HL-60 (cell line): Measurements from ENCODE around the gene INTS7.

Source experiments
- DNase-seq, 2 experiments: peaks; one replicate each; pipeline ENCODE4 v3.0.0-alpha.2; 2010 to 2020; ENCODE audit warnings: low read depth in 1 of 2, low spot score in 1 of 2
- H3K27ac ChIP-seq: fragments of 250-450 bp; sonication (Bioruptor Pico); replicated peaks from 2 replicates; pipeline ENCODE4 v1.5.1; 2020; ENCODE audit warnings: mild to moderate bottlenecking, moderate library complexity
- H3K27me3 ChIP-seq: fragments of 250-450 bp; sonication (Bioruptor Pico); 2 replicates; pipeline ENCODE4 v1.5.1; 2021; ENCODE audit warnings: mild to moderate bottlenecking, moderate library complexity; ENCODE audit not compliant: insufficient read depth, poor library complexity, severe bottlenecking
- H3K4me3 ChIP-seq: replicated peaks from 2 replicates; pipeline ENCODE4 v1.5.1; 2011; ENCODE audit warnings: mild to moderate bottlenecking, control low read depth, low read length; ENCODE audit not compliant: insufficient read depth
- GABPA ChIP-seq: IDR thresholded peaks from 2 replicates; pipeline ENCODE4 v1.6.1; 2012; ENCODE audit warnings: low read depth
- POLR2AphosphoS5 ChIP-seq: IDR thresholded peaks from 2 replicates; pipeline ENCODE4 v1.6.1; 2012; ENCODE audit warnings: low read depth
- SPI1 ChIP-seq: IDR thresholded peaks from 2 replicates; pipeline ENCODE4 v1.6.1; 2012; ENCODE audit warnings: low read depth, mild to moderate bottlenecking, borderline replicate concordance
- TF ChIP-seq, protein P1 (sequence below): IDR thresholded peaks from one replicate; pipeline ENCODE4 v1.5.1; 2011; ENCODE audit warnings: low read length, control low read depth, inconsistent platforms; ENCODE audit not compliant: insufficient read depth
- TF ChIP-seq, protein P2 (sequence below): IDR thresholded peaks from 2 replicates; pipeline ENCODE4 v1.6.1; 2012; ENCODE audit warnings: low read depth; ENCODE audit not compliant: insufficient replicate concordance

INTS7 gene

DNA sequence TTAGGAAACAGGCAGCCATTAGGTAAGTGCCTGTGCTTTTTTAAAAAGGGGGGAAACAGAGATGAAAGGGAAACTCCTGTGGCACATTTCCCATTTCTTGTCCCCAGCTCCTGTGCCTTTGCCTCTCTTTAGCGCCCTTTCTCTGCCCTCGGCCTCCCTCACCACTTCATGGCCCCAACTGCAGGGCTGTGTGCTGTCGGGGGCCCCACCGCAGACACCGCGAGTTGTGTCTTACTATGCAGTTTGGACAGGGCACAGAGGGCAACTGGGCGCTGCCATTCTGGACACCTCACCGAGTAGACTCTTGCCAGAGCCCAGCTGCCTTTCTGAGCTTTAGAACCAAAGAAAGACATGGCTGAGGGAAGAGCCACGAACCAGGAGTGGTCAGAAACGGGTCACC lies 111.1 kb downstream of the INTS7 start:
- DNase-seq = no peak
- TF ChIP-seq POLR2AphosphoS5 (no peak), GABPA (no peak), SPI1 (no peak)
- TF ChIP-seq, protein P1, sequence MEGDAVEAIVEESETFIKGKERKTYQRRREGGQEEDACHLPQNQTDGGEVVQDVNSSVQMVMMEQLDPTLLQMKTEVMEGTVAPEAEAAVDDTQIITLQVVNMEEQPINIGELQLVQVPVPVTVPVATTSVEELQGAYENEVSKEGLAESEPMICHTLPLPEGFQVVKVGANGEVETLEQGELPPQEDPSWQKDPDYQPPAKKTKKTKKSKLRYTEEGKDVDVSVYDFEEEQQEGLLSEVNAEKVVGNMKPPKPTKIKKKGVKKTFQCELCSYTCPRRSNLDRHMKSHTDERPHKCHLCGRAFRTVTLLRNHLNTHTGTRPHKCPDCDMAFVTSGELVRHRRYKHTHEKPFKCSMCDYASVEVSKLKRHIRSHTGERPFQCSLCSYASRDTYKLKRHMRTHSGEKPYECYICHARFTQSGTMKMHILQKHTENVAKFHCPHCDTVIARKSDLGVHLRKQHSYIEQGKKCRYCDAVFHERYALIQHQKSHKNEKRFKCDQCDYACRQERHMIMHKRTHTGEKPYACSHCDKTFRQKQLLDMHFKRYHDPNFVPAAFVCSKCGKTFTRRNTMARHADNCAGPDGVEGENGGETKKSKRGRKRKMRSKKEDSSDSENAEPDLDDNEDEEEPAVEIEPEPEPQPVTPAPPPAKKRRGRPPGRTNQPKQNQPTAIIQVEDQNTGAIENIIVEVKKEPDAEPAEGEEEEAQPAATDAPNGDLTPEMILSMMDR = no peak
- TF ChIP-seq, protein P2, sequence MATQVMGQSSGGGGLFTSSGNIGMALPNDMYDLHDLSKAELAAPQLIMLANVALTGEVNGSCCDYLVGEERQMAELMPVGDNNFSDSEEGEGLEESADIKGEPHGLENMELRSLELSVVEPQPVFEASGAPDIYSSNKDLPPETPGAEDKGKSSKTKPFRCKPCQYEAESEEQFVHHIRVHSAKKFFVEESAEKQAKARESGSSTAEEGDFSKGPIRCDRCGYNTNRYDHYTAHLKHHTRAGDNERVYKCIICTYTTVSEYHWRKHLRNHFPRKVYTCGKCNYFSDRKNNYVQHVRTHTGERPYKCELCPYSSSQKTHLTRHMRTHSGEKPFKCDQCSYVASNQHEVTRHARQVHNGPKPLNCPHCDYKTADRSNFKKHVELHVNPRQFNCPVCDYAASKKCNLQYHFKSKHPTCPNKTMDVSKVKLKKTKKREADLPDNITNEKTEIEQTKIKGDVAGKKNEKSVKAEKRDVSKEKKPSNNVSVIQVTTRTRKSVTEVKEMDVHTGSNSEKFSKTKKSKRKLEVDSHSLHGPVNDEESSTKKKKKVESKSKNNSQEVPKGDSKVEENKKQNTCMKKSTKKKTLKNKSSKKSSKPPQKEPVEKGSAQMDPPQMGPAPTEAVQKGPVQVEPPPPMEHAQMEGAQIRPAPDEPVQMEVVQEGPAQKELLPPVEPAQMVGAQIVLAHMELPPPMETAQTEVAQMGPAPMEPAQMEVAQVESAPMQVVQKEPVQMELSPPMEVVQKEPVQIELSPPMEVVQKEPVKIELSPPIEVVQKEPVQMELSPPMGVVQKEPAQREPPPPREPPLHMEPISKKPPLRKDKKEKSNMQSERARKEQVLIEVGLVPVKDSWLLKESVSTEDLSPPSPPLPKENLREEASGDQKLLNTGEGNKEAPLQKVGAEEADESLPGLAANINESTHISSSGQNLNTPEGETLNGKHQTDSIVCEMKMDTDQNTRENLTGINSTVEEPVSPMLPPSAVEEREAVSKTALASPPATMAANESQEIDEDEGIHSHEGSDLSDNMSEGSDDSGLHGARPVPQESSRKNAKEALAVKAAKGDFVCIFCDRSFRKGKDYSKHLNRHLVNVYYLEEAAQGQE = no peak
- H3K27me3 ChIP-seq = no peaks in the 10 kb centered on the region
- H3K4me3 ChIP-seq = no peak overlapping the region
- H3K27ac ChIP-seq = no peak overlapping the region

DNA sequence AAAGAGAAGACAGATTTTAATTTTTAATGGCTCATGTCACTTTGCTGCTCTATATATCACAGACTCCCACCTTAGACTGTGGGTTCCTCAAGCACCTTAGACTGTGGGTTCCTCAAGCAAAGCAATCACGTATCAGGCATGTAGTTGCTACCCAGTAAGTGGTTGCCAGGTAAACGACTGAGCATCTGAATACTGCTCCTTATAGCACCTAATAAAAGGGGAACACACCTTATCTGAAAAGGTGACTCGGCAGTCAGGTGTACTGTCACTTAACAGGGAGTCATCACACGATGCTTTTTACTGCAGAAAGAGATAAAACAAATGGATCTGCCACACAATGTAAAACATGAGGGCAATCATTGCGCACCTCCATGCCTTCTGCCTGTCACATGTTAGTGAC lies 112.3 kb downstream of the INTS7 start:
- Histone ChIP-seq H3K27me3 (no peaks in the 10 kb centered on the region), H3K27ac (no peak overlapping the region), H3K4me3 (no peak overlapping the region)
- no peak for TF ChIP-seq SPI1
- TF ChIP-seq, protein P1 = no peak
- TF ChIP-seq POLR2AphosphoS5 = no peak
- TF ChIP-seq, protein P2 = no peak
- no peak for TF ChIP-seq GABPA
- DNase-seq = no peak

DNA sequence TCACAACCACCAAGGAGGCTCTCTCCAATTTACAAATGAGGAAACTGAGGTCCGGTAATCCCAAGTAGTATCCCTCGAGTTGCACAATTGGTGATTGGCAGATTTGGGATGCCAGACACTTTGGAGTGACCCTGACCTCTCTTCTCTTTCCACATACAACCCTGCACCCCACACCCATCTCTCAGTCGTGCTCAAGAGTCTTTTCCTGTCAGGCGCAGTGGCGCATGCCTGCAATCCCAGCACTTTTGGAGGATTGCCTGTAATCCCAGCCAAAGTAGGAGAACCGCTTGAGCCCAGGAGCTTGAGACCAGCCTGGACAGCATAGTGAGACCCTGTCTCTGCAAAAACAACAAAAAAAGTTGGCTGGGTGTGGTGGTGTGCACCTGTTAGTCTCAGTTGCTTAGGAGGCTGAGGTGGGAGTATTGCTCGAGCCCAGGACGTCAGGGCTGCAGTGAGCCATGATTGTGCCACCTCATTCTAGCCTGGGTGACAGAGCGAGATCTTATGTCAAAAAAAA lies 113.7 kb downstream of the INTS7 start:
- H3K4me3 ChIP-seq = no peak overlapping the region
- H3K27me3 ChIP-seq = no peaks in the 10 kb centered on the region
- TF ChIP-seq SPI1 (no peak), POLR2AphosphoS5 (no peak), GABPA (no peak)
- TF ChIP-seq, protein P2 = no peak
- TF ChIP-seq, protein P1 = no peak
- no peak for DNase-seq
- no peak overlapping the region for H3K27ac ChIP-seq
